Upper lobe of left lung (tissue), 6 donors: ENCODE data around the gene C19orf25. TPM values are rescaled to one million over a fixed set of nuclear protein-coding genes. Genes with fewer than 3 reads are reported as not detected.
"Not testable (repeated sequence)": the region's sequence is repeated elsewhere in the genome, so short reads cannot be mapped to it uniquely, and the experiment has no call there.

Experiments
- ATAC-seq, 2 donors: fragments of 200-7000 bp; cut with Tn5 transposase; one replicate each; pipeline ENCODE4 v1.9.1; 2022; ENCODE audit warnings: mild to moderate bottlenecking in 2 of 2, moderate library complexity in 2 of 2; ENCODE audit not compliant: low FRiP score in 2 of 2
- DNase-seq, 2 donors: peaks; one replicate each; pipeline ENCODE4 v3.0.0-alpha.2; 2019 to 2020
- H3K27ac ChIP-seq, 4 donors: fragments of 200-600 bp; sonication (generic); one replicate each; pipeline ENCODE4 v1.5.1; 2016 to 2019
- H3K27me3 ChIP-seq, 4 donors: fragments of 200-600 bp; sonication (generic); one replicate each; pipeline ENCODE4 v1.5.1; 2017 to 2019
- H3K36me3 ChIP-seq, 4 donors: fragments of 200-600 bp; sonication (generic); one replicate each; pipeline ENCODE4 v1.5.1; 2016 to 2019
- H3K4me1 ChIP-seq, 4 donors: fragments of 200-600 bp; sonication (generic); one replicate each; pipeline ENCODE4 v1.5.1; 2018 to 2019
- H3K4me3 ChIP-seq, 4 donors: fragments of 200-600 bp; sonication (generic); one replicate each; pipeline ENCODE4 v1.5.1; 2017 to 2019; ENCODE audit warnings: mild to moderate bottlenecking in 2 of 4, moderate library complexity in 1 of 4
- H3K9me3 ChIP-seq, 4 donors: fragments of 200-600 bp; sonication (generic); one replicate each; pipeline ENCODE4 v1.5.1; 2018 to 2019
- EP300 ChIP-seq, 4 donors: sonication (generic); formaldehyde crosslinking; IDR thresholded peaks; one replicate each; pipeline ENCODE4 v1.5.1; 2017; ENCODE audit warnings: antibody characterized with exemption in 4 of 4, control low read depth in 2 of 4
- POLR2A ChIP-seq, 4 donors: fragments of 450-650 bp; IDR thresholded peaks; one replicate each; pipeline ENCODE4 v1.5.1; 2016 to 2017; ENCODE audit warnings: antibody characterized with exemption in 4 of 4, mild to moderate bottlenecking in 2 of 4
- POLR2AphosphoS5 ChIP-seq, 2 donors: sonication (generic); formaldehyde crosslinking; IDR thresholded peaks; one replicate each; pipeline ENCODE4 v1.5.1; 2017; ENCODE audit warnings: antibody characterized with exemption in 2 of 2
- WGBS, 2 donors: methylation state at CpG; one replicate each; pipeline ENCODE4 v1.1.5; 2017 to 2018; 5-methylcytosine and 5-hydroxymethylcytosine counted together
- total RNA-seq, 6 donors: library from RNA; depleted of rRNA in 4 of 6; stranded (reverse); fragments of >200 nt in 4 of 6; gene quantifications; one replicate each; pipeline versions ENCODE4 v1.1.0 to v1.2.1, GENCODE V29; 2016 to 2021
- TF ChIP-seq, protein P1 (sequence below), 6 experiments: fragments of 450-650 bp in 4 of 6; fragments of 200-600 bp in 2 of 6; sonication (generic) in 2 of 6; IDR thresholded peaks; one replicate each; pipeline ENCODE4 v1.5.1; 2016 to 2019; ENCODE audit warnings: antibody characterized with exemption in 6 of 6
- donor health status: DM: no; HTN: no; CAD: no; lungs with moderate emphysema.
- donor health status: DM: no; HTN: yes; CAD: no; lungs with severe emphysema.

The C19orf25 gene
- total RNA-seq, 6 donors from 2014 or later, result 27.2 to 82.8 (median 37.5) TPM

DNA sequence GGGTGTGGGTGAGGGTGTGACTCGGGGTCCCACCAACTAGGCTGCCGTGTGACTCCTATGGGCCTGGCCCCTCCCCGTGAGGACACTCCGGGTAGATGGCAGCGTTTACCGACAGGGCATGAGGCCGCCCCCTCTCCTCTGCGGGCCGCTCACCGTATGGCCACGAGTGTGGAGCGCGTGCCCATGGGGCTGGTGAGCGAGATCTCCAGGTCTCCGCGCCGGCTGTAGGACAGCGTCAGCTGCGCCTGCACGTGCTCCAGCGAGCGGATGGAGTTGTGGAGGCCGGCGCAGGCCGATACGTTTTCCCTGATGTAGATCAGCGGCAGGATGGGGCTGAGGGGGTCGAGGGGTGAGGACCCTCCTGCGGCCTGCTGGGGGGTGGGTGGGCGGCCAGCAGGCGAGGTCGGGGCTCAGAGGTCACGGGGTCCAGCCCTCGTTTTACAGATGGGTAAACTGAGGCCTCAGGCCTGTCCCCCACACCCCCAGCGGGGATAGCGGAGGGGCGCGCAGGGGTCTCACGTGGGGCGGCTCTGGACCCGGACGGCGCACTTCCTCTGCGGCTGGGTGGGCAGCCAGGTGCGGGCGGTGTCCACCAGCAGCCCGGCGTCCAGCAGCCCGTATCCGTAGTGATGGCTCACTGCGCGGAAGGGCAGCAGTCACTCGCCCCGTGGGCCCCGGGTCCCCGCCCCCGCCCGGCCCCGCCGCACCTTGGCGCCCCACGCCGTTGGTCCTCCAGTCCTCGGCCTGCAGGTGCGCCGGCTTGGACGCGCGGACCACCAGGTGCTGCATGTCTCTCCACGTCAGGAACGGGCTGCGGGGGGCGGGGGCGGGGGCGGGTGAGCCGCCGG, 4.3 kb upstream of the C19orf25 start:
- Histone ChIP-seq H3K36me3 (no peaks in the 10 kb centered on the region), H3K4me3 (no peak overlapping the region), H3K4me1 (peaks cover 7 to 12% (median 9%) of the 10 kb centered on the region in 4 donors), H3K27ac (no peak overlapping the region), H3K9me3 (no peaks in the 10 kb centered on the region), H3K27me3 (no peaks in the 10 kb centered on the region)
- TF ChIP-seq, protein P1, sequence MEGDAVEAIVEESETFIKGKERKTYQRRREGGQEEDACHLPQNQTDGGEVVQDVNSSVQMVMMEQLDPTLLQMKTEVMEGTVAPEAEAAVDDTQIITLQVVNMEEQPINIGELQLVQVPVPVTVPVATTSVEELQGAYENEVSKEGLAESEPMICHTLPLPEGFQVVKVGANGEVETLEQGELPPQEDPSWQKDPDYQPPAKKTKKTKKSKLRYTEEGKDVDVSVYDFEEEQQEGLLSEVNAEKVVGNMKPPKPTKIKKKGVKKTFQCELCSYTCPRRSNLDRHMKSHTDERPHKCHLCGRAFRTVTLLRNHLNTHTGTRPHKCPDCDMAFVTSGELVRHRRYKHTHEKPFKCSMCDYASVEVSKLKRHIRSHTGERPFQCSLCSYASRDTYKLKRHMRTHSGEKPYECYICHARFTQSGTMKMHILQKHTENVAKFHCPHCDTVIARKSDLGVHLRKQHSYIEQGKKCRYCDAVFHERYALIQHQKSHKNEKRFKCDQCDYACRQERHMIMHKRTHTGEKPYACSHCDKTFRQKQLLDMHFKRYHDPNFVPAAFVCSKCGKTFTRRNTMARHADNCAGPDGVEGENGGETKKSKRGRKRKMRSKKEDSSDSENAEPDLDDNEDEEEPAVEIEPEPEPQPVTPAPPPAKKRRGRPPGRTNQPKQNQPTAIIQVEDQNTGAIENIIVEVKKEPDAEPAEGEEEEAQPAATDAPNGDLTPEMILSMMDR (IDR thresholded peaks at IDR 0.05), result no peak
- no peak for TF ChIP-seq EP300 (IDR thresholded peaks at IDR 0.05)
- no peak for TF ChIP-seq POLR2AphosphoS5 (IDR thresholded peaks at IDR 0.05)
- TF ChIP-seq POLR2A (IDR thresholded peaks at IDR 0.05), result no peak
- ATAC-seq (no peak), DNase-seq (peak in 1 of 2 donors; percentile 86)
- WGBS, 2 donors, result 93 to 94% methylated on average over 33 to 62 of the region's 77 CpGs

DNA sequence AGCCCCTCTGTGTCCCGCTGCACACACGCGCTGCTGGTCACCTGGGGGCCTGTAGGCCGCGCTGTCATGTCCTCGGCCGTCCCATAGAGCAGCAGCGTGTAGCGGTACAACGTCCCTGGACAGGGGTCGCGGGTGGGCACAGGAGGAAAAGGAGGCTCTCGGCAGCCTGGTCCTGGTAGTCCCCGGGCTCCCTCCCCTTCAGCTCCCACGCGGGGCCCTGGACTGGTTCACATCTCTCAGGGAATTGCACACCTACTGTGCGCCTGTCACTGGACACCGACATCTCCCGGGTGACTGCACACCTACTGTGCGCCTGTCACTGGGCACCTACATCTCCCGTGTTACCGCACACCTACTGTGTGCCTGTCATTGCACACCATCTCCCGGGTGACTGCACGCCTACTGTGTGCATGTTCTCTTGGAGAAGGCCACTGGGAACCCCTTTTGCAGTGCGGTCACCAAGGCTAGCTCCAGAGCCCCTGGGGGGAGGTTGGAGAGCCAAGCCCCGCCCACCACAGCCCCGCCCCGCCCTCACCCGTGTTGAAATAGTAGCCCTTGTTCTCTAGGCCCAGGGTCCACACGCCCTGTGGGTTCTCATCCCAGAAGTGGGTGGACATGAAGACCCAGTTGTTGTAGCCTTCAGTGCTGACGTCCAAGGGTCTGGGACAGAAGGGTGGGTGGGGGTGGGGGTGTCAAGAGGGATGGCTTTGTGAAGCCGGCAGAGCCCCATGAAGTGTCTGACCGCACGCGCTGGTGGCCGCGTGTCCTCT, 3.5 kb upstream of the C19orf25 start:
- no peak overlapping the region for H3K4me3 ChIP-seq
- no peaks in the 10 kb centered on the region for H3K9me3 ChIP-seq
- H3K27me3 ChIP-seq, result no peaks in the 10 kb centered on the region
- no peak for ATAC-seq
- WGBS, 2 donors, result 85 to 98% methylated on average over 15 to 37 of the region's 37 CpGs
- peaks cover 15 to 20% (median 17%) of the 10 kb centered on the region in 4 donors for H3K4me1 ChIP-seq
- no peaks in the 10 kb centered on the region for H3K36me3 ChIP-seq
- H3K27ac ChIP-seq, result no peak overlapping the region
- no peak for TF ChIP-seq EP300 (IDR thresholded peaks at IDR 0.05)
- no peak for TF ChIP-seq POLR2AphosphoS5 (IDR thresholded peaks at IDR 0.05)
- TF ChIP-seq, protein P1 (IDR thresholded peaks at IDR 0.05), result no peak
- no peak for TF ChIP-seq POLR2A (IDR thresholded peaks at IDR 0.05)
- peak in 1 of 2 donors; percentile 44 for DNase-seq

DNA sequence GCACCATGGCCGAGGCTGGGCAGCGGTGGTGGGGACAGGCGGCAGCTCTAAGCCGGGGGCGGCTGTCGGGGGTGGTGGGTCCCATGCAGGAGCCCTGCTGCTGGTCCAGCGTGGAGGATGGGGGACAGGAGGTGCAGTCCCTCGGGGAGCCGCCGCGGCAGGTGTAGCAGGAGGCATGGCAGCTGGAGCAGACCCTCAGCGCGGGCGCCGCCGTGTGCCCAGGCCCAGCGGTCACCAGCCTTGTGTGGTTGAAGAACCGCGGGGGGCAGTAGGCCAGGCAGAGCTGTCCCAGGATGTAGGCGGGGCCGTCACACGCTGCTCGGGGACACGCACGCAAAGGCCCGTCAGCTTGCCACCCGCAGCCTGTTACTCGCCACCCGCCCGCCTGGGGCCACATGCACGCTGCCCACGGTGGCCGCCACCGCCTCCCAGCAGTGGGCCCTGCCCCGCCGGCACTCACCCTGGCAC, 2.9 kb upstream of the C19orf25 start:
- H3K9me3 ChIP-seq, result no peaks in the 10 kb centered on the region
- H3K4me1 ChIP-seq, result peaks cover 16 to 24% (median 22%) of the 10 kb centered on the region in 4 donors
- H3K4me3 ChIP-seq, result no peak overlapping the region
- WGBS, 2 donors, result 91 to 94% methylated on average over 12 to 16 of the region's 36 CpGs
- TF ChIP-seq POLR2AphosphoS5 (IDR thresholded peaks at IDR 0.05), result no peak
- TF ChIP-seq, protein P1 (IDR thresholded peaks at IDR 0.05), result no peak
- TF ChIP-seq EP300 (IDR thresholded peaks at IDR 0.05), result no peak
- no peak overlapping the region for H3K27ac ChIP-seq
- DNase-seq, result peak in 1 of 2 donors; percentile 82
- no peaks in the 10 kb centered on the region for H3K27me3 ChIP-seq
- peaks cover 0 to 3% (median 0%) of the 10 kb centered on the region in 4 donors for H3K36me3 ChIP-seq
- no peak for ATAC-seq

DNA sequence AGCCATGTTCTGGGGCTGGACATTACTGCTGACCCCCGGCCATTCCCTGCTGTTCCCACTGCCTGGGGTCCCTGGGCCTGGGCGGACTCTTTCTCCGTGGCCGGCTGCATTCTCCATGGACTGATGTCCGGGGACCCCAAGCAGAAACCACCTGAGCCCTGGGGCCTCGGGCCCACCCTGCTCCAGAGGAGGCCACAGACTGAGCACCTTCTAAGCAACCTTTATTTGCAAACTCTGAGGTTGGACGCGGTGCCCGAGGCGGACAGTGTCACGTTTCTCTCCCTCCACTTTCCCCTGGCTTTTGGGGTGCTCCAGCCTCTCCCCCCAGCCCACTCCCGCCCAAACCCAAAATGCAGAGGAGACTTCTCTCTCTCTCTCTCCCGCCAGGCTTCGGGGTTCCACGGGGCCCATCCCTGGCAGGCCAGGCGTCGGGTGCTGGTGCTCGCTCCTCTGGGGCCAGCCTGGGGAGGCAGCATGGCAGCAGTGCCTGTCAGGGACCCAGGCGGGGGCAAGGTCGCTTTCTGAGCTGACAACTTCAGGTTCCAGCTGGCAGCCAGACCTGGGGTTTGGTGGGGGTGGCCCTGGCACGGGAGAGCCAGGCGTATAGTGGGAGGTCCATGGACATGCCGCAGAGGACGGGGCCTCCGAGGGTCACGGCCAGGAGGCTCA, 2.3 kb upstream of the C19orf25 start:
- Histone ChIP-seq H3K4me3 (no peak overlapping the region), H3K4me1 (peaks cover 16 to 24% (median 22%) of the 10 kb centered on the region in 4 donors), H3K9me3 (no peaks in the 10 kb centered on the region), H3K27ac (no peak overlapping the region), H3K36me3 (peaks cover 0 to 5% (median 2%) of the 10 kb centered on the region in 4 donors), H3K27me3 (no peaks in the 10 kb centered on the region)
- TF ChIP-seq POLR2A (IDR thresholded peaks at IDR 0.05) (no peak), EP300 (IDR thresholded peaks at IDR 0.05) (no peak), POLR2AphosphoS5 (IDR thresholded peaks at IDR 0.05) (no peak)
- TF ChIP-seq, protein P1 (IDR thresholded peaks at IDR 0.05), result no peak
- 89 to 91% methylated on average over 22 to 23 of the region's 26 CpGs for WGBS, 2 donors
- no peak for ATAC-seq
- peak in 1 of 2 donors; percentile 41 for DNase-seq

DNA sequence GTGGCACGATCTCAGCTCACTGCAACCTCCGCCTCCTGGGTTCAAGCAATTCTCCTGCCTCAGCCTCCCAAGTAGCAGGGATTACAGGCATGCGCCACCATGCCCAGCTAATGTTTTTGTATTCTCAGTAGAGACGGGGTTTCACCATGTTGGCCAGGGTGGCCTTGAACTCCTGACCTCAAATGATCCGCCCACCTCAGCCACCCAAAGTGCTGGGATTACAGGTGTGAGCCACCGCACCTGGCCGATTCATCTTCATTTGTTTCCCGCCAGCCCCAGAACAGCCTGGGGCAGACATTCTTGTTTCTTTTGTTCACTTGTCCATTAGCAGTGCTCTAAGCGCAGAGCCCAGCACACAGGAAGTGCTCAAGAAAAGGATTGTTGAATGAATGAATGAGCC, 2.0 kb downstream of the C19orf25 start:
- H3K9me3 ChIP-seq, H3K27ac ChIP-seq, H3K4me3 ChIP-seq, DNase-seq, H3K27me3 ChIP-seq, ATAC-seq: not testable (repeated sequence)
- Histone ChIP-seq H3K36me3 (peaks cover 0 to 26% (median 11%) of the 10 kb centered on the region in 4 donors), H3K4me1 (peaks cover 18 to 29% (median 23%) of the 10 kb centered on the region in 4 donors)
- WGBS, 2 donors, result 94 to 97% methylated on average over 9 of the region's 9 CpGs
